Panc1 (cell line): ENCODE data around the gene TUB.

Source experiments
- POLR2AphosphoS5 ChIP-seq: IDR thresholded peaks from 2 replicates; pipeline ENCODE4 v1.6.1; 2012; ENCODE audit warnings: mild to moderate bottlenecking, low read depth, low read length, moderate library complexity
- TCF7L2 ChIP-seq: IDR thresholded peaks from 2 replicates; pipeline ENCODE4 v1.6.1; 2011; ENCODE audit warnings: mild to moderate bottlenecking, low read depth, low read length, inconsistent platforms
- TF ChIP-seq, protein P1 (sequence below): fragments of 450-650 bp; IDR thresholded peaks from 2 replicates; pipeline ENCODE4 v1.5.1; 2017; ENCODE audit warnings: mild to moderate bottlenecking

GRCh38 chr11:8081591-8082250, 710 bp downstream of the TUB start:
- TF ChIP-seq, protein P1, sequence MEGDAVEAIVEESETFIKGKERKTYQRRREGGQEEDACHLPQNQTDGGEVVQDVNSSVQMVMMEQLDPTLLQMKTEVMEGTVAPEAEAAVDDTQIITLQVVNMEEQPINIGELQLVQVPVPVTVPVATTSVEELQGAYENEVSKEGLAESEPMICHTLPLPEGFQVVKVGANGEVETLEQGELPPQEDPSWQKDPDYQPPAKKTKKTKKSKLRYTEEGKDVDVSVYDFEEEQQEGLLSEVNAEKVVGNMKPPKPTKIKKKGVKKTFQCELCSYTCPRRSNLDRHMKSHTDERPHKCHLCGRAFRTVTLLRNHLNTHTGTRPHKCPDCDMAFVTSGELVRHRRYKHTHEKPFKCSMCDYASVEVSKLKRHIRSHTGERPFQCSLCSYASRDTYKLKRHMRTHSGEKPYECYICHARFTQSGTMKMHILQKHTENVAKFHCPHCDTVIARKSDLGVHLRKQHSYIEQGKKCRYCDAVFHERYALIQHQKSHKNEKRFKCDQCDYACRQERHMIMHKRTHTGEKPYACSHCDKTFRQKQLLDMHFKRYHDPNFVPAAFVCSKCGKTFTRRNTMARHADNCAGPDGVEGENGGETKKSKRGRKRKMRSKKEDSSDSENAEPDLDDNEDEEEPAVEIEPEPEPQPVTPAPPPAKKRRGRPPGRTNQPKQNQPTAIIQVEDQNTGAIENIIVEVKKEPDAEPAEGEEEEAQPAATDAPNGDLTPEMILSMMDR, result no peak
- TF ChIP-seq POLR2AphosphoS5 (no peak), TCF7L2 (no peak)
